Measurements from ENCODE around the gene ATXN1. TPM values are rescaled to one million over a fixed set of nuclear protein-coding genes. Genes with fewer than 3 reads are reported as not detected.

The ATXN1 gene
- total RNA-seq, 1 donor, result 48.5 TPM

- Histone ChIP-seq H4K20me1 (ENCODE audit: insufficient read depth, low read length) (no peaks in the 10 kb centered on the region), H3K4me3 (ENCODE audit: insufficient read depth, low read length) (no peak overlapping the region), H2AFZ (ENCODE audit: low read length) (no peak overlapping the region), H3K27ac (ENCODE audit: low read depth, low read length) (no peak overlapping the region), H3K79me2 (ENCODE audit: insufficient read depth, low read length) (peaks cover 58% of the 10 kb centered on the region), H3K4me2 (ENCODE audit: insufficient read depth, low read length) (no peak overlapping the region), H3K27me3 (ENCODE audit: insufficient read depth, low read length) (no peaks in the 10 kb centered on the region), H3K36me3 (ENCODE audit: insufficient read depth, low read length) (peaks cover 4% of the 10 kb centered on the region), H3K9me3 (ENCODE audit: low read depth, low read length) (no peaks in the 10 kb centered on the region), H3K4me1 (ENCODE audit: insufficient read depth, low read length) (peaks cover 34% of the 10 kb centered on the region)
- TF ChIP-seq CTCF (IDR thresholded peaks at IDR 0.05; ENCODE audit: extremely low read depth, low read depth, low read length), result no peak
- no peak for DNase-seq (ENCODE audit: insufficient read length, low spot score, missing footprints)
Measured at GRCh38 chr6:16735014-16735413, 26.2 kb downstream of the ATXN1 start.

GRCh38 chr6:16733085-16733484 is 28.2 kb downstream of the ATXN1 start:
- peaks cover 34% of the 10 kb centered on the region for H3K4me1 ChIP-seq (ENCODE audit: insufficient read depth, low read length)
- H3K36me3 ChIP-seq (ENCODE audit: insufficient read depth, low read length), result peaks cover 4% of the 10 kb centered on the region
- H3K79me2 ChIP-seq (ENCODE audit: insufficient read depth, low read length), result peaks cover 59% of the 10 kb centered on the region
- no peak overlapping the region for H3K4me3 ChIP-seq (ENCODE audit: insufficient read depth, low read length)
- no peaks in the 10 kb centered on the region for H4K20me1 ChIP-seq (ENCODE audit: insufficient read depth, low read length)
- no peak for TF ChIP-seq CTCF (IDR thresholded peaks at IDR 0.05; ENCODE audit: extremely low read depth, low read depth, low read length)
- no peak overlapping the region for H3K27ac ChIP-seq (ENCODE audit: low read depth, low read length)
- H3K27me3 ChIP-seq (ENCODE audit: insufficient read depth, low read length), result no peaks in the 10 kb centered on the region
- no peak overlapping the region for H2AFZ ChIP-seq (ENCODE audit: low read length)
- no peak overlapping the region for H3K4me2 ChIP-seq (ENCODE audit: insufficient read depth, low read length)
- no peaks in the 10 kb centered on the region for H3K9me3 ChIP-seq (ENCODE audit: low read depth, low read length)
- DNase-seq (ENCODE audit: insufficient read length, low spot score, missing footprints), result no peak

GRCh38 chr6:16731478-16732051 is 29.7 kb downstream of the ATXN1 start:
- no peak for DNase-seq (ENCODE audit: insufficient read length, low spot score, missing footprints)
- Histone ChIP-seq H4K20me1 (ENCODE audit: insufficient read depth, low read length) (no peaks in the 10 kb centered on the region), H2AFZ (ENCODE audit: low read length) (no peak overlapping the region), H3K4me1 (ENCODE audit: insufficient read depth, low read length) (peaks cover 27% of the 10 kb centered on the region), H3K4me3 (ENCODE audit: insufficient read depth, low read length) (no peak overlapping the region), H3K27me3 (ENCODE audit: insufficient read depth, low read length) (no peaks in the 10 kb centered on the region), H3K79me2 (ENCODE audit: insufficient read depth, low read length) (peaks cover 57% of the 10 kb centered on the region), H3K36me3 (ENCODE audit: insufficient read depth, low read length) (peaks cover 4% of the 10 kb centered on the region), H3K4me2 (ENCODE audit: insufficient read depth, low read length) (no peak overlapping the region), H3K9me3 (ENCODE audit: low read depth, low read length) (no peaks in the 10 kb centered on the region), H3K27ac (ENCODE audit: low read depth, low read length) (no peak overlapping the region)
- no peak for TF ChIP-seq CTCF (IDR thresholded peaks at IDR 0.05; ENCODE audit: extremely low read depth, low read depth, low read length)

GRCh38 chr6:16730738-16731477 is 30.4 kb downstream of the ATXN1 start:
- H3K27ac ChIP-seq (ENCODE audit: low read depth, low read length), result no peak overlapping the region
- H3K4me3 ChIP-seq (ENCODE audit: insufficient read depth, low read length), result no peak overlapping the region
- no peak for TF ChIP-seq CTCF (IDR thresholded peaks at IDR 0.05; ENCODE audit: extremely low read depth, low read depth, low read length)
- H3K4me1 ChIP-seq (ENCODE audit: insufficient read depth, low read length), result peaks cover 32% of the 10 kb centered on the region
- H2AFZ ChIP-seq (ENCODE audit: low read length), result no peak overlapping the region
- peaks cover 51% of the 10 kb centered on the region for H3K79me2 ChIP-seq (ENCODE audit: insufficient read depth, low read length)
- H3K4me2 ChIP-seq (ENCODE audit: insufficient read depth, low read length), result no peak overlapping the region
- no peaks in the 10 kb centered on the region for H3K27me3 ChIP-seq (ENCODE audit: insufficient read depth, low read length)
- no peaks in the 10 kb centered on the region for H3K9me3 ChIP-seq (ENCODE audit: low read depth, low read length)
- no peaks in the 10 kb centered on the region for H4K20me1 ChIP-seq (ENCODE audit: insufficient read depth, low read length)
- DNase-seq (ENCODE audit: insufficient read length, low spot score, missing footprints), result no peak
- H3K36me3 ChIP-seq (ENCODE audit: insufficient read depth, low read length), result peaks cover 4% of the 10 kb centered on the region
